ENCODE data around the gene SLC26A8. TPM values are rescaled to one million over a fixed set of nuclear protein-coding genes. Genes with fewer than 3 reads are reported as not detected.

SLC26A8 gene
- polyA plus RNA-seq, 6 donors from 2014 or later, result not detected

DNA sequence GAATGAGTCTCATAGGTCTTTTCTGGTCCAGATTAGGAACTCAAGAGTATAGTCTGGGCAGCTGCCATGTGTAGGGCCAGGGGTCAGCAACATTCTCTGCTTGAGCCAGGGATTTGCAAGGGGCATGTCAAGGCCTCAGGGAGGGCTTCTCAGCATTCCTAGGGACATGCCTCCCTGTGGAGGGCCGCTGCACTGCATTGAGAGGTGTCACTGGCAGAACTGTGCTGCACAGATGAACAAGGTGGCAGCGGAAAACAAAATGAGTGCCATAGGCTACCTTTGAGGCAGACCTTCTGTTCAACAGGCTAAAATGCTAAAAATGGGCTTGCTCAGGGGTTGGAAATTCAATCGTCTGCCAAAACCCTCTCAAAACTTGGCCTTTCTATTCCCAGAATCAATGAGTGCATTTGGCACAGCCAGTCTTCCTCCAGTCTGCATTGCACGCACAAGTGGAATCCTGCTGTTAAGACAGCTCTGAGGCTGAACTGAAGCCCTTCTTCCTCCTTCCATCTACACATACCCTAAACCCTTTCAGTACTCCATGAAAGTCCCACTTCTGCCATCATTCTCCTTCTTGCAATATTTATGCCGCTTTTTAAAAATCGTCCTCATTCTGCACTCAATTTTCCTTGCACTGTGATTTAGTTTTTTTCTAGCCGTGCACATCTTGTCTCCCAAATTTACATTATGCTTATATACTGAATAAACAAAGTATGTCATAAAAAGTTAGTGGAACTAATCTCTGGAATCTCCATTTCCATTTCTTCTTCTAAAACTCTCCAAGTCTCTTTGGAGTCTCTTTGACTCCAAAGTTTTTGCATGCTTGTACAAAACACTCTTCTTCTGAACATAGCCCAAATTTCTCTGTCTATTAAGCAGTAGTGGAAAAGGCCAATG is 51.7 kb downstream of the SLC26A8 start:
- H3K4me1 Mint-ChIP-seq, result no peaks in the 10 kb centered on the region
- no peak overlapping the region for H3K4me3 Mint-ChIP-seq
- H3K9me3 Mint-ChIP-seq, result no peaks in the 10 kb centered on the region
- no peaks in the 10 kb centered on the region for H3K36me3 Mint-ChIP-seq
- H3K27me3 Mint-ChIP-seq, result peaks cover 0 to 4% (median 0%) of the 10 kb centered on the region in 3 donors
- DNase-seq, result no peak
- no peak overlapping the region for H3K27ac Mint-ChIP-seq
- ATAC-seq (ENCODE audit: low read depth in 2 of 2), result no peak

DNA sequence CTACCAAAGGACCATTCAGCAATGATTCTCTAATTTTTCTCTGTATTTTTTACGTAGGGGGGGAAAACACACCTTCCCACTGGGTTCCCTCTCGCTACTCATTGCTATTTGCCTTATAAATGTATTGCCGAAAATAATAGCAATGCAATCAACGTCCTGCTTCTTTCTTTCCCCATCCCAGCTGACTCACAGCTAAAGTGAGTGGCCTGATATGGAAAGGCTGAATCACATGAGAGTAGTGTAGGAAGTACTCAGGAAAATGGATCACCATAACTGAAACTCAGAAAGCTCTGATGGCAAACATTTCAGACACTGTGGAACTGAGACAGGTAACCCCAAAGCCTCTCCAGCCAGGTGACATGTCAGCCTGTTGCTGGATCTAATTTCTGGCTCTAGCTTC is 54.3 kb downstream of the SLC26A8 start:
- Mint-ChIP-seq H3K4me3 (no peak overlapping the region), H3K27ac (no peak overlapping the region), H3K4me1 (no peaks in the 10 kb centered on the region), H3K27me3 (no peaks in the 10 kb centered on the region), H3K9me3 (no peaks in the 10 kb centered on the region), H3K36me3 (no peaks in the 10 kb centered on the region)
- no peak for DNase-seq
- ATAC-seq (ENCODE audit: low read depth in 2 of 2), result no peak

DNA sequence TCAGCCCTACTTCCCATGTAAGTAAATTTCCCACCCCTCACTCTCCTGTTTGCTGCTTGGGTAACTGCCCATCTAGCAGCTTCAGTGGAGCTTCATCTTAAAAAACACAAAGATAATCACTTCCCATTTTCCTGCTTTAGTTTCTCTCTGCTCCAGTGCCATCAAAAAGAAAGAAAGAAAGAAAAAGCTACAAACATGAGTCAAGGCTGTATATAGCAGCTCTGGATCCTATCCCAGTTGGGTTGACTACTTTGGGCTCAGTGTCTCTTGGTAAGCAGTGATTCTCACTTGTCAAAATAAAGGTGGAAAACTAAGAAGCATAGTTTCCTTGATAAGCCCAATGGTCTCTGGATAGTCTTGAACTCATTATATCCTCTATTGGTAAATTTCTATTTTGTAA is 54.8 kb downstream of the SLC26A8 start:
- no peaks in the 10 kb centered on the region for H3K36me3 Mint-ChIP-seq
- no peaks in the 10 kb centered on the region for H3K27me3 Mint-ChIP-seq
- H3K4me1 Mint-ChIP-seq, result no peaks in the 10 kb centered on the region
- no peaks in the 10 kb centered on the region for H3K9me3 Mint-ChIP-seq
- DNase-seq (no peak), ATAC-seq (ENCODE audit: low read depth in 2 of 2) (no peak)
- no peak overlapping the region for H3K4me3 Mint-ChIP-seq
- no peak overlapping the region for H3K27ac Mint-ChIP-seq

DNA sequence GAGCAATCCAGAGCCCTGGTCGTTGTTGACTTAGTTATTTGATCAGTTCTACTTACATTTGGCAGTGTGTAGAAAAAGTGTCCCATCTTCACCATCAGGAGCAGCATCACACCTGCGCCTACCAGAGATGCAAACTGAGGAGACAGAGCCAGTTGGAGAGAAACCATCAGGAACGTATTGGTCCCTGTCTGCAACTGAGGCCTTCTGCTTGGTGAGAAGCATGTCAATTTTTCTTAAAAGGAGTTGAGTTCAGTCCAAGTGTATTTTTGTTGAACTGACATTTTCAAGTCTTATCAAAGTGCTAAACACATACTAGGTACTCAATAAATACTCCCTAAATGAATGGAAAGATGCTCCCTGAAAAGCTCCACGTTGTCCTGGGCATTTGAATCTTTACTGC is 55.6 kb downstream of the SLC26A8 start:
- no peak for DNase-seq
- ATAC-seq (ENCODE audit: low read depth in 2 of 2), result no peak
- no peaks in the 10 kb centered on the region for H3K36me3 Mint-ChIP-seq
- no peaks in the 10 kb centered on the region for H3K27me3 Mint-ChIP-seq
- no peaks in the 10 kb centered on the region for H3K4me1 Mint-ChIP-seq
- H3K27ac Mint-ChIP-seq, result no peak overlapping the region
- no peak overlapping the region for H3K4me3 Mint-ChIP-seq
- H3K9me3 Mint-ChIP-seq, result no peaks in the 10 kb centered on the region

DNA sequence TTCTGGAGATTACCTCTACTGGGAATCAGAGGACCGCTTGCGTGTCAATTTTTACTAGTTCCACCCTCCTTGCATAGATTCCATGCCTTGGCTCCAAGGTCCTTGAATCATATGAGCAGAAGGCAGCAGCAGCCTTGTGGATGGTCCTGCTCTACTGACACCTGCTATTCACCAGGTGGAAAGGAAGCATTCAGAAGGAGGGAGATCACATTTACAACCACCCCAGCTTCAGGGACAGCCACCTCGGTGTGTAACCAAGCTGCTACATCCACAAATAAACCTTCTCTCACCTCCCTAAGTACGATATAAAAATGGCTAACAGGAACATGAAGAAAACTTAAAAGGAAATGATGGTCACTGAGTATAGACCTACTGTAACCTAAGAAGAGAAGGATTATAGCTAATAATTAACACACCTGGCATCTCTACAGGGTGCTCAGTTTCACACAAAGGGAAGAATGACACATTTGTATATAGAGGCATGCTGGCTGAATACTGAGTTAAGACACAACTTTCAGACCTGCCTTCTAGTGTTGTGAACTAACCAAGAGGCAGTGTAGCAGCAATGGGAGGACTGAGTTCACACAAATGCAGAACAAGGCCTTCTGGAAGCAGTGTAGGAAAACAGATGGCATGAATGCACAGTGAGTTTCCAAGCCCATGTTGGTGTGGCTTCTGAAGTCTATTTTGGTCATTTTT is 57.2 kb downstream of the SLC26A8 start:
- peaks cover 4 to 8% (median 5%) of the 10 kb centered on the region in 3 donors for H3K27me3 Mint-ChIP-seq
- DNase-seq, result no peak
- H3K4me3 Mint-ChIP-seq, result no peak overlapping the region
- H3K9me3 Mint-ChIP-seq, result no peaks in the 10 kb centered on the region
- H3K27ac Mint-ChIP-seq, result peak overlapping the region in 1 of 6 donors; percentile 23
- no peaks in the 10 kb centered on the region for H3K36me3 Mint-ChIP-seq
- no peak for ATAC-seq (ENCODE audit: low read depth in 2 of 2)
- H3K4me1 Mint-ChIP-seq, result no peaks in the 10 kb centered on the region

DNA sequence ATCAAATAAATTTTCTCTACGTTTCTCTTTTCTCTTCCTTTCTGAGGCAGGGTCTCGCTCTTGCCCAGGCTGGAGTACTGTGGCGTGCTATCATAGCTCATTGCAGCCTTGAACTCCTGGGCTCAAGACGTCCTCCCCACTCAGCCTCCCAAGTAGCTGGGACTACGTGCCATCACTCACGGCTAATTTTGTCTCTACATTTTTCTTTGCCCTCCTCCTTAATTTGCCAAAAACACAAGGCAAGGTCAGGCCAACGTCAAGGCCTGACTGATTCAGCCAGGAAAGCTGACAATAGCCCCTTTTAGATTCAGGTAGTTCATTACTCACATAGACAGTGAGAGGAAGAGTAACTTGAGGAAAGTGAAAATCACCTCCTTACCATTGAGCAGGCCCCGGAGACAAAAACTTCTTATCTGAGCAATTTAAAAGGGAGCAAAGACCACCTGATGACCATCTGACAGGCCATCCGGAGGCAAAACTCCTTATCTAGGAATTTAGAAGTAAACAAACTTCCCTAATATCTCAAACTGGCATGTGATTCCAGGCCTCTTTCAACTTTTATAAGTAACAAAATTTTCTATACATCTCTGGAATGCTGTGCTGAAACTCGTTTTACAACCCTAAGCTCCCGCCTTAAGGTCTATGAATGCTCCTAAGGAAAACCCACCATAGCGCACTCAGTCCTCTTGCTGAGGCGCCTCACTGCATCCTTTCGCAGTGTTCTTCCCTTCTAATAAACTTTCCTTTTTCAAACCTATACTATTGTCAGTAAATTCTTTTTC is 61.5 kb downstream of the SLC26A8 start:
- H3K27ac Mint-ChIP-seq, result no peak overlapping the region
- no peaks in the 10 kb centered on the region for H3K36me3 Mint-ChIP-seq
- ATAC-seq (ENCODE audit: low read depth in 2 of 2) (no peak), DNase-seq (no peak)
- no peak overlapping the region for H3K4me3 Mint-ChIP-seq
- peaks cover 0 to 2% (median 0%) of the 10 kb centered on the region in 7 donors for H3K9me3 Mint-ChIP-seq
- H3K4me1 Mint-ChIP-seq, result no peaks in the 10 kb centered on the region
- peaks cover 4 to 39% (median 15%) of the 10 kb centered on the region in 3 donors for H3K27me3 Mint-ChIP-seq

DNA sequence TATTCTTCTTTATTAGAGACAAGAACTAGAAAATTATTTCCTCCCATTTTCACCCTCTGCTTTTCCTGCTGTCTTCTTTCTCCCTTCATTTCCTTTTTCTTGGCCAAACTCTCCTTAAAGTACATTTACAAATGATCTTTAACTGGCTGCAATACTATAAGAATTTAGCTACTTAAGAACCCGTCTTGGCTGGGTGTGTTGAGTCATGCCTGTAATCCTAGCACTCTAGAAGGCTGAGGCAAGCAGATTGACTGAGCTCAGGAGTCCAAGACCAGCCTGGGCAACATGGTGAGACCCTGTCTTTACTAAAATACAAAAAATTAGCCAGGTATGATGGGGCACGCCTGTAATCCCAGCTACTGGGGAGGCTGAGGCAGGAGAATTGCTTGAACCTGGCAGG is 64.3 kb downstream of the SLC26A8 start:
- H3K27ac Mint-ChIP-seq, result peak overlapping the region in 1 of 6 donors; percentile 34
- DNase-seq, result no peak
- no peak for ATAC-seq (ENCODE audit: low read depth in 2 of 2)
- H3K27me3 Mint-ChIP-seq, result peaks cover 4 to 47% (median 20%) of the 10 kb centered on the region in 3 donors
- no peaks in the 10 kb centered on the region for H3K36me3 Mint-ChIP-seq
- H3K9me3 Mint-ChIP-seq, result peaks cover 0 to 2% (median 0%) of the 10 kb centered on the region in 7 donors
- H3K4me1 Mint-ChIP-seq, result no peaks in the 10 kb centered on the region
- no peak overlapping the region for H3K4me3 Mint-ChIP-seq

DNA sequence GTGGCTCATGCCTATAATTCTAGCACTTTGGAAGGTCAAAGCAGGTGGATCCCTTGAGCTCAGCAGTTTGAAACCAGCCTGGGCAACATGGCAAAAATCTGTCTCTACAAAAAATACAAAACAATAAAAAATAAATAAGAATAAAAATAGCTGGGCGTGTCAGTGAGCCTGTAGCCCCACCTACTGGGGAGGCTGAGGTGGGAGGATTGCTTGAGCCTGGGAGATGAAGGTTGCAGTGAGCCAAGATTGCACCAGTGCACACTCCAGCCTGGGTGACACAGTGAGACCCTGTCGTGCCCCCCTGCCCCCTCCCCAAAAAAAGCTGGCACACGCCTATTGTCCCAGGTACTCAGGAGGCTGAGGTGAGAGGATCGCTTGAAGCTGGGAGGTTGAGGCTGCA is 68.5 kb downstream of the SLC26A8 start:
- H3K27ac Mint-ChIP-seq, result no peak overlapping the region
- no peak for ATAC-seq (ENCODE audit: low read depth in 2 of 2)
- no peaks in the 10 kb centered on the region for H3K36me3 Mint-ChIP-seq
- peaks cover 0 to 2% (median 0%) of the 10 kb centered on the region in 7 donors for H3K9me3 Mint-ChIP-seq
- H3K27me3 Mint-ChIP-seq, result peaks cover 10 to 40% (median 12%) of the 10 kb centered on the region in 3 donors
- H3K4me1 Mint-ChIP-seq, result peaks cover 0 to 3% (median 0%) of the 10 kb centered on the region in 3 donors
- DNase-seq, result no peak
- no peak overlapping the region for H3K4me3 Mint-ChIP-seq

DNA sequence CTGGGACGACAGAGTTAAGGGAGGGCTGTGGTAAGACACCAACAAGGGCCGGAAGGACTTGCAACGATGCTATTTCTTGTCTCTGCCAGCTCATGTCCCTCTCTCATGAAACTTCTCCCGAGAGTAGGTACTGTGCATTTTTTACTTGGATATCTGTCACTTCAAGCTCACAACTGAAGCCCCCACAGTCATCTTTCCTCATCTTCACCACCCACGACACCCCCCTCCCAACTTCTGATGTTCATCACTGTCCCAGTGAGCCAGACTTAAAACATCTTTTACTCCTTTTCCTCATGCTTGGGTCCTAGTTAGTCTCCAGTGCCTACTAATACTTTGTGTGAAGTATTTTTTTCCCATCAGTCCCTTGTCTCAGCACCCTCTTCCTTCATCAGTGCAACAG is 68.9 kb downstream of the SLC26A8 start:
- H3K4me1 Mint-ChIP-seq, result peaks cover 0 to 3% (median 0%) of the 10 kb centered on the region in 3 donors
- H3K36me3 Mint-ChIP-seq, result no peaks in the 10 kb centered on the region
- H3K4me3 Mint-ChIP-seq, result no peak overlapping the region
- H3K27ac Mint-ChIP-seq, result peak overlapping the region in 1 of 6 donors; percentile 51
- ATAC-seq (ENCODE audit: low read depth in 2 of 2), result no peak
- DNase-seq, result no peak
- H3K9me3 Mint-ChIP-seq, result peaks cover 0 to 2% (median 0%) of the 10 kb centered on the region in 7 donors
- H3K27me3 Mint-ChIP-seq, result peaks cover 10 to 40% (median 12%) of the 10 kb centered on the region in 3 donors

DNA sequence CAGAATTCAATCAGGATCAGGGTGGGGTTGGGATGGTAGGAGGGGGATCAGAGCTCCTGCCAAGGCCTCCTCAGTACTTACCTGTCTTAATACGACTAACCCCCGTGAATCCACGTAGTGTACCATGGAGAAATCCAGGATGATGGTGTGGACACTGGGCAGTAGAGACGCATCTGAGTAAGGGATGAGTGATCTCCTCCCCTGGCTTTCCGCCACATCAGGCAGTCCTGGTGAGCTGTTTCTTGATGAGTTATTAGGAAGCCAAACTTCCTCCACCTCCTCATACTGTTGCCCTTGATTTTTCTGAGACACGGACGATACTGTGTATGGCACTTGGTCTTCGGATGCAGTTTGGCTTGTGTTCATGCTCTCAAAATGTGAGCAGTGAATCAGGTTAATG is 69.4 kb downstream of the SLC26A8 start:
- Mint-ChIP-seq H3K4me1 (peaks cover 0 to 3% (median 0%) of the 10 kb centered on the region in 3 donors), H3K4me3 (no peak overlapping the region), H3K27ac (no peak overlapping the region), H3K27me3 (peaks cover 10 to 36% (median 12%) of the 10 kb centered on the region in 3 donors), H3K9me3 (peaks cover 0 to under 1% (median 0%) of the 10 kb centered on the region in 7 donors), H3K36me3 (no peaks in the 10 kb centered on the region)
- DNase-seq (no peak), ATAC-seq (ENCODE audit: low read depth in 2 of 2) (no peak)

DNA sequence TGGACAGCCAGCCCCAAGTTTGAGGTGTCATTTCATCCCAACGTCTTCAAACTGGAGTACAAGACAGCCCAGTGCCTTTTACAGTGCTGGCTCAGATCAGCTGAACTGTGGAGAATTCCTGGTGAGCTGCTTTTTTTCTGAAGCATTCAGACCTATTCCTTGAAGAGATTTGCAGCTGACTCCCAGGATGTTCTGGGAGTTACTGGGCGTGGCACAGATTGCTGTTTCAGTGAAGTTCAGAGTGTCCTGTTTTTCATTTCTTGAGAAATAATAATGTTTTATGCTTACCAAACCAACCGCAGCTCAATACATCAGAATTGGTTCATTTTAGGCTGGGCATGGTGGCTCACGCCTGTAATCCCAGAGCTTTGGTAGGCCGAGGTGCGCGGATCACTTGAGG is 70.1 kb downstream of the SLC26A8 start:
- no peak for DNase-seq
- Mint-ChIP-seq H3K27me3 (peaks cover 10 to 28% (median 12%) of the 10 kb centered on the region in 3 donors), H3K36me3 (no peaks in the 10 kb centered on the region), H3K9me3 (no peaks in the 10 kb centered on the region), H3K4me1 (peaks cover 0 to 3% (median 0%) of the 10 kb centered on the region in 3 donors), H3K27ac (no peak overlapping the region), H3K4me3 (no peak overlapping the region)
- no peak for ATAC-seq (ENCODE audit: low read depth in 2 of 2)

DNA sequence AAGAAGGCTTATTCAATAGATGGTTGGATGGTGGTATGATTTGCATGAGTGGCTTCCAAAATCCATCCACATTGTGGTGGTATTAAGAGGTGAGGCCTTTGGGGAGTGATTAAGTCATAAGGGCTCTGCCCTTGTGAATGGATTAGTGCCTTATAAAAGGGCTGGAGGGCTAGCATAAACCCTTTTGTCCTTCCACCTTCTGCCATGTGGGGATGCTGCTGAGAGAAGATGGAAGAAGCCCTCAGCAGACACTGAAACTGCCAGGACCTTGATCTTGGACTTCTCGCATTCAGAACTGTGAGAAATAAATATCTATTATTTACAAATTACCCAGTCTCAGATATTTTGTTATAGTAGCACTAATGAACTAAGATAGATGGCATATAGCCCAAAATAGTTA is 75.7 kb downstream of the SLC26A8 start:
- H3K4me1 Mint-ChIP-seq, result no peaks in the 10 kb centered on the region
- ATAC-seq (ENCODE audit: low read depth in 2 of 2) (no peak), DNase-seq (no peak)
- H3K27me3 Mint-ChIP-seq, result peaks cover under 1 to 13% (median 9%) of the 10 kb centered on the region in 3 donors
- no peak overlapping the region for H3K27ac Mint-ChIP-seq
- H3K9me3 Mint-ChIP-seq, result peaks cover 0 to 2% (median 0%) of the 10 kb centered on the region in 7 donors
- H3K4me3 Mint-ChIP-seq, result no peak overlapping the region
- peaks cover 3 to 8% of the 10 kb centered on the region in 2 donors for H3K36me3 Mint-ChIP-seq

DNA sequence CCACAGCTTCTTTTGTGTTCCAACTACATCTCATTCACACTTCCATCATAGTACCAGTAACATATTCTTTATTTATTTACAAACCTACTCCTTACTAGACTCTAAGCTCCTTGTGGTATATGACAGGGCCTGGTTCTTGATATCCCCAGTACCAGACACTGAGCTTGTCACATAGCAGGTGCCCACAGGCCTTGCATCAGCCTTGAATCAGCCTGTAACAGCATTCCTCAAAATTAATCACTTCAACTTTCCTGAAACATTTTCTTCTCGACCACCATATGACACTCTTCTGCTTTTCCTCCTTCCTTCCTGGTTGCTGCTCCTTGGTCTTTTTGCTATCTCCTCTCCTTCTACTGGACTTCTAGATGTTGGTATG is 78.8 kb downstream of the SLC26A8 start:
- peaks cover 3 to 19% of the 10 kb centered on the region in 2 donors for H3K36me3 Mint-ChIP-seq
- H3K4me3 Mint-ChIP-seq, result no peak overlapping the region
- no peak for DNase-seq
- H3K9me3 Mint-ChIP-seq, result peaks cover 0 to 18% (median 4%) of the 10 kb centered on the region in 7 donors
- peaks cover 6 to 12% (median 11%) of the 10 kb centered on the region in 3 donors for H3K27me3 Mint-ChIP-seq
- peak overlapping the region in 1 of 6 donors; percentile 15 for H3K27ac Mint-ChIP-seq
- no peak for ATAC-seq (ENCODE audit: low read depth in 2 of 2)
- no peaks in the 10 kb centered on the region for H3K4me1 Mint-ChIP-seq
